Stomach (tissue), 4 donors: Measurements from ENCODE around the gene NARF.

Source experiments
- POLR2A ChIP-seq, 4 donors: fragments of 450-650 bp; IDR thresholded peaks; one replicate each; pipeline ENCODE4 v1.6.1; 2016; ENCODE audit warnings: antibody characterized with exemption in 4 of 4, control low read depth in 2 of 4, mild to moderate bottlenecking in 1 of 4, moderate library complexity in 1 of 4
- TF ChIP-seq, protein P1 (sequence below), 7 experiments: fragments of 450-650 bp in 4 of 7; fragments of 200-600 bp in 3 of 7; sonication (generic) in 3 of 7; IDR thresholded peaks; one replicate each; pipeline ENCODE4 v1.5.1; 2016 to 2019; ENCODE audit warnings: antibody characterized with exemption in 7 of 7, control low read depth in 2 of 7, mild to moderate bottlenecking in 1 of 7

- TF ChIP-seq, protein P1, sequence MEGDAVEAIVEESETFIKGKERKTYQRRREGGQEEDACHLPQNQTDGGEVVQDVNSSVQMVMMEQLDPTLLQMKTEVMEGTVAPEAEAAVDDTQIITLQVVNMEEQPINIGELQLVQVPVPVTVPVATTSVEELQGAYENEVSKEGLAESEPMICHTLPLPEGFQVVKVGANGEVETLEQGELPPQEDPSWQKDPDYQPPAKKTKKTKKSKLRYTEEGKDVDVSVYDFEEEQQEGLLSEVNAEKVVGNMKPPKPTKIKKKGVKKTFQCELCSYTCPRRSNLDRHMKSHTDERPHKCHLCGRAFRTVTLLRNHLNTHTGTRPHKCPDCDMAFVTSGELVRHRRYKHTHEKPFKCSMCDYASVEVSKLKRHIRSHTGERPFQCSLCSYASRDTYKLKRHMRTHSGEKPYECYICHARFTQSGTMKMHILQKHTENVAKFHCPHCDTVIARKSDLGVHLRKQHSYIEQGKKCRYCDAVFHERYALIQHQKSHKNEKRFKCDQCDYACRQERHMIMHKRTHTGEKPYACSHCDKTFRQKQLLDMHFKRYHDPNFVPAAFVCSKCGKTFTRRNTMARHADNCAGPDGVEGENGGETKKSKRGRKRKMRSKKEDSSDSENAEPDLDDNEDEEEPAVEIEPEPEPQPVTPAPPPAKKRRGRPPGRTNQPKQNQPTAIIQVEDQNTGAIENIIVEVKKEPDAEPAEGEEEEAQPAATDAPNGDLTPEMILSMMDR (IDR thresholded peaks at IDR 0.05): no peak
- TF ChIP-seq POLR2A (IDR thresholded peaks at IDR 0.05): no peak
Measured at GRCh38 chr17:82439194-82439828, 19.2 kb upstream of the NARF start.
